ENCODE data around the gene BANK1. TPM values are rescaled to one million over a fixed set of nuclear protein-coding genes. Genes with fewer than 3 reads are reported as not detected.

The BANK1 gene
- polyA plus RNA-seq, 1 donor from 2014 or later: 599 TPM

GRCh38 chr4:101967697-101968346 is 177.3 kb downstream of the BANK1 start:
- Mint-ChIP-seq H3K4me3 (peak overlapping the region in 2 of 4 donors; percentile 27 to 76), H3K4me1 (peaks cover 38 to 54% (median 50%) of the 10 kb centered on the region in 3 donors), H3K27me3 (no peaks in the 10 kb centered on the region), H3K36me3 (peaks cover 15% of the 10 kb centered on the region), H3K27ac (peak overlapping the region; percentile 40 to 88 (median 68)), H3K9me3 (peaks cover 0 to 4% (median 0%) of the 10 kb centered on the region in 3 donors)

GRCh38 chr4:101968364-101968763 is 177.8 kb downstream of the BANK1 start:
- Mint-ChIP-seq H3K36me3 (peaks cover 14% of the 10 kb centered on the region), H3K27ac (peak overlapping the region; percentile 7 to 88 (median 40)), H3K4me3 (peak overlapping the region in 1 of 4 donors; percentile 27), H3K27me3 (no peaks in the 10 kb centered on the region), H3K9me3 (peaks cover 0 to 4% (median 0%) of the 10 kb centered on the region in 3 donors), H3K4me1 (peaks cover 39 to 56% (median 51%) of the 10 kb centered on the region in 3 donors)

- peaks cover 40 to 62% (median 52%) of the 10 kb centered on the region in 3 donors for H3K4me1 Mint-ChIP-seq
- peak overlapping the region in 1 of 4 donors; percentile 24 for H3K4me3 Mint-ChIP-seq
- H3K9me3 Mint-ChIP-seq: no peaks in the 10 kb centered on the region
- peak overlapping the region in 2 of 3 donors; percentile 62 to 75 for H3K27ac Mint-ChIP-seq
- H3K27me3 Mint-ChIP-seq: no peaks in the 10 kb centered on the region
- peaks cover 12% of the 10 kb centered on the region for H3K36me3 Mint-ChIP-seq
Observed at GRCh38 chr4:101969965-101970364, 179.4 kb downstream of the BANK1 start.

GRCh38 chr4:101970547-101971155 is 180.1 kb downstream of the BANK1 start:
- Mint-ChIP-seq H3K27me3 (no peaks in the 10 kb centered on the region), H3K36me3 (peaks cover 12% of the 10 kb centered on the region), H3K27ac (peak overlapping the region; percentile 59 to 75 (median 62)), H3K9me3 (no peaks in the 10 kb centered on the region), H3K4me1 (peaks cover 40 to 63% (median 58%) of the 10 kb centered on the region in 3 donors), H3K4me3 (no peak overlapping the region)

GRCh38 chr4:101972791-101973190 is 182.3 kb downstream of the BANK1 start:
- H3K4me1 Mint-ChIP-seq: peaks cover 39 to 68% (median 67%) of the 10 kb centered on the region in 3 donors
- no peaks in the 10 kb centered on the region for H3K27me3 Mint-ChIP-seq
- peak overlapping the region in 1 of 4 donors; percentile 25 for H3K4me3 Mint-ChIP-seq
- H3K27ac Mint-ChIP-seq: peak overlapping the region; percentile 33 to 73 (median 33)
- H3K9me3 Mint-ChIP-seq: no peaks in the 10 kb centered on the region
- peaks cover 10% of the 10 kb centered on the region for H3K36me3 Mint-ChIP-seq

- Mint-ChIP-seq H3K27ac (peak overlapping the region in 1 of 3 donors; percentile 31), H3K4me3 (no peak overlapping the region), H3K36me3 (peaks cover 10% of the 10 kb centered on the region), H3K27me3 (no peaks in the 10 kb centered on the region), H3K4me1 (peaks cover 33 to 66% (median 62%) of the 10 kb centered on the region in 3 donors), H3K9me3 (no peaks in the 10 kb centered on the region)
Observed at GRCh38 chr4:101973361-101973760, 182.8 kb downstream of the BANK1 start.

GRCh38 chr4:101977076-101977475 is 186.5 kb downstream of the BANK1 start:
- H3K27ac Mint-ChIP-seq: peak overlapping the region; percentile 23 to 78 (median 69)
- H3K9me3 Mint-ChIP-seq: no peaks in the 10 kb centered on the region
- H3K4me1 Mint-ChIP-seq: peaks cover 28 to 63% (median 52%) of the 10 kb centered on the region in 3 donors
- peaks cover 8% of the 10 kb centered on the region for H3K36me3 Mint-ChIP-seq
- H3K4me3 Mint-ChIP-seq: no peak overlapping the region
- no peaks in the 10 kb centered on the region for H3K27me3 Mint-ChIP-seq

GRCh38 chr4:101981756-101982155 is 191.2 kb downstream of the BANK1 start:
- peaks cover 32 to 54% (median 41%) of the 10 kb centered on the region in 3 donors for H3K4me1 Mint-ChIP-seq

GRCh38 chr4:101983835-101984234 is 193.3 kb downstream of the BANK1 start:
- Mint-ChIP-seq H3K36me3 (peaks cover 13% of the 10 kb centered on the region), H3K27ac (peak overlapping the region in 2 of 3 donors; percentile 19 to 20), H3K4me3 (no peak overlapping the region), H3K9me3 (no peaks in the 10 kb centered on the region), H3K27me3 (no peaks in the 10 kb centered on the region), H3K4me1 (peaks cover 36 to 51% (median 37%) of the 10 kb centered on the region in 3 donors)

More at GRCh38 chr4:101981756-101982155, 191.2 kb downstream of the BANK1 start:
- Mint-ChIP-seq H3K27me3 (no peaks in the 10 kb centered on the region), H3K4me3 (peak overlapping the region in 1 of 4 donors; percentile 18), H3K36me3 (peaks cover 13% of the 10 kb centered on the region), H3K9me3 (no peaks in the 10 kb centered on the region), H3K27ac (peak overlapping the region in 1 of 3 donors; percentile 92)

- H3K36me3 Mint-ChIP-seq: peaks cover 20% of the 10 kb centered on the region
Observed at GRCh38 chr4:101987623-101988243, 197.2 kb downstream of the BANK1 start.

GRCh38 chr4:101989551-101989950 is 199.0 kb downstream of the BANK1 start:
- peaks cover 24% of the 10 kb centered on the region for H3K36me3 Mint-ChIP-seq
- H3K4me1 Mint-ChIP-seq: peaks cover 58 to 74% (median 66%) of the 10 kb centered on the region in 3 donors
- peak overlapping the region; percentile 48 to 90 (median 66) for H3K27ac Mint-ChIP-seq
- H3K9me3 Mint-ChIP-seq: no peaks in the 10 kb centered on the region
- H3K27me3 Mint-ChIP-seq: no peaks in the 10 kb centered on the region
- H3K4me3 Mint-ChIP-seq: no peak overlapping the region

More at GRCh38 chr4:101987623-101988243, 197.2 kb downstream of the BANK1 start:
- H3K27me3 Mint-ChIP-seq: no peaks in the 10 kb centered on the region
- H3K4me1 Mint-ChIP-seq: peaks cover 46 to 63% (median 52%) of the 10 kb centered on the region in 3 donors
- no peak overlapping the region for H3K4me3 Mint-ChIP-seq
- no peaks in the 10 kb centered on the region for H3K9me3 Mint-ChIP-seq
- peak overlapping the region; percentile 20 to 88 (median 88) for H3K27ac Mint-ChIP-seq

GRCh38 chr4:101992446-101992845 is 201.9 kb downstream of the BANK1 start:
- no peaks in the 10 kb centered on the region for H3K9me3 Mint-ChIP-seq
- peak overlapping the region in 1 of 4 donors; percentile 11 for H3K4me3 Mint-ChIP-seq
- H3K36me3 Mint-ChIP-seq: peaks cover 32% of the 10 kb centered on the region
- H3K27me3 Mint-ChIP-seq: no peaks in the 10 kb centered on the region
- peak overlapping the region; percentile 70 to 87 (median 75) for H3K27ac Mint-ChIP-seq
- H3K4me1 Mint-ChIP-seq: peaks cover 67 to 86% (median 75%) of the 10 kb centered on the region in 3 donors

GRCh38 chr4:101993002-101993841 is 202.7 kb downstream of the BANK1 start:
- H3K27me3 Mint-ChIP-seq: no peaks in the 10 kb centered on the region

More at GRCh38 chr4:101993002-101993841, 202.7 kb downstream of the BANK1 start:
- peak overlapping the region in 2 of 4 donors; percentile 34 to 65 for H3K4me3 Mint-ChIP-seq
- peaks cover 32% of the 10 kb centered on the region for H3K36me3 Mint-ChIP-seq
- H3K9me3 Mint-ChIP-seq: no peaks in the 10 kb centered on the region
- H3K27ac Mint-ChIP-seq: peak overlapping the region; percentile 70 to 87 (median 75)
- peaks cover 66 to 86% (median 76%) of the 10 kb centered on the region in 3 donors for H3K4me1 Mint-ChIP-seq

Data from IgD-negative memory B cell (primary cell).